GM12873 (cell line): Measurements from ENCODE around the gene SBF1.

Experiments
- CTCF ChIP-seq: IDR thresholded peaks from 2 replicates; pipeline ENCODE4 v1.5.1; 2012; ENCODE audit warnings: low read depth, mild to moderate bottlenecking, moderate library complexity, low read length, control low read depth; ENCODE audit not compliant: insufficient read depth; ENCODE audit errors: missing control alignments

The SBF1 gene

GRCh38 chr22:50520826-50521453 lies 46.1 kb upstream of the SBF1 start:
- TF ChIP-seq CTCF = no peak

GRCh38 chr22:50519151-50519550 lies 44.3 kb upstream of the SBF1 start:
- TF ChIP-seq CTCF = no peak

- no peak for TF ChIP-seq CTCF
These were observed 43.8 kb upstream of the SBF1 start for GRCh38 chr22:50518606-50519005.

GRCh38 chr22:50517495-50518260 lies 42.8 kb upstream of the SBF1 start:
- no peak for TF ChIP-seq CTCF

GRCh38 chr22:50516891-50517290 lies 42.1 kb upstream of the SBF1 start:
- TF ChIP-seq CTCF = no peak

- TF ChIP-seq CTCF = no peak
These were observed 41.2 kb upstream of the SBF1 start for GRCh38 chr22:50516068-50516467.

GRCh38 chr22:50513175-50513574 lies 38.3 kb upstream of the SBF1 start:
- no peak for TF ChIP-seq CTCF
